ENCODE measurements around the gene SEC14L1.

DNA sequence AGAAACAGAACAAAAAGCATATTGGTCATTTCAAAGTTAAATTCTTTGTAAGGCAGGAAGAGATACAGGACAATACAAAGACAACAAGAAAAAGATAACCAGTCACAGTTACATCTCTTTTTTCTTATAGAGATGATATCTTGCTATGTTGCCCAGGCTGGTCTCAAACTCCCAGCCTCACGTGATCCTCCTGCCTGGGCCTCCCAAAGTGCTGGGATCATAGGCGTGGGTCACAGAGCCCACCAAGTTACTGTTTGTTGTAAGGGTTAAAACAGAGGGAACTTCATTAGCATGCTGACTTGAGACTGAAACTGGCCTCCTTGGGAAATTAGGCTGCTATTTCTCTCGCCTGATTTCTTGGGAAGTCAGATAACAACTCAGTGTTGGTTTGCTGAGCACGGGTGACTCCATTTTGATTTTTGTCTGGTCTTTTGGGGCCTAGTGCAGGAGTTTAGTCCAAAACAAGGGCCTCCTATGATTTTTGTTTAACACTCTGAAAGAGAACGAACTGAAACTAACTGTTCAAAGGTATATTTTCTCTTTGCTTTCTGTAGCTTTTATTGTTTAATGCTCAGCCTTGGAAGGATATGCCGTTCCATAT, 31.5 kb upstream of the SEC14L1 start:
- TF ChIP-seq EZH2 (optimal IDR thresholded peaks at IDR 0.05; ENCODE audit: low read depth, low read length) (no peak), EZH2phosphoT487 (IDR thresholded peaks at IDR 0.05; ENCODE audit: low read length) (no peak)
- TF ChIP-seq, protein P1, sequence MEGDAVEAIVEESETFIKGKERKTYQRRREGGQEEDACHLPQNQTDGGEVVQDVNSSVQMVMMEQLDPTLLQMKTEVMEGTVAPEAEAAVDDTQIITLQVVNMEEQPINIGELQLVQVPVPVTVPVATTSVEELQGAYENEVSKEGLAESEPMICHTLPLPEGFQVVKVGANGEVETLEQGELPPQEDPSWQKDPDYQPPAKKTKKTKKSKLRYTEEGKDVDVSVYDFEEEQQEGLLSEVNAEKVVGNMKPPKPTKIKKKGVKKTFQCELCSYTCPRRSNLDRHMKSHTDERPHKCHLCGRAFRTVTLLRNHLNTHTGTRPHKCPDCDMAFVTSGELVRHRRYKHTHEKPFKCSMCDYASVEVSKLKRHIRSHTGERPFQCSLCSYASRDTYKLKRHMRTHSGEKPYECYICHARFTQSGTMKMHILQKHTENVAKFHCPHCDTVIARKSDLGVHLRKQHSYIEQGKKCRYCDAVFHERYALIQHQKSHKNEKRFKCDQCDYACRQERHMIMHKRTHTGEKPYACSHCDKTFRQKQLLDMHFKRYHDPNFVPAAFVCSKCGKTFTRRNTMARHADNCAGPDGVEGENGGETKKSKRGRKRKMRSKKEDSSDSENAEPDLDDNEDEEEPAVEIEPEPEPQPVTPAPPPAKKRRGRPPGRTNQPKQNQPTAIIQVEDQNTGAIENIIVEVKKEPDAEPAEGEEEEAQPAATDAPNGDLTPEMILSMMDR (IDR thresholded peaks at IDR 0.05; ENCODE audit: low read length), result no peak
